GM08714 (cell line): ENCODE data around the gene COCH.

Experiments
- H3K4me3 ChIP-seq: fragments of 200-500 bp; sonication (Bioruptor generic); 2 replicates; pipeline ENCODE4 v1.5.1; 2014; ENCODE audit warnings: mild to moderate bottlenecking, low read length, inconsistent platforms
- ZNF274 ChIP-seq: IDR thresholded peaks from 2 replicates; pipeline ENCODE4 v1.6.1; 2012; ENCODE audit warnings: mild to moderate bottlenecking, low read depth, low read length

Gene COCH

GRCh38 chr14:30874120-30874998 lies at the start of gene COCH:
TSS of gene COCH (plus strand) at chr14:30874559. CDS start at chr14:30874939, 380 bp downstream.
- H3K4me3 ChIP-seq = peak within 1 kb of the TSS; percentile 80; the same call in 1 of the 2 replicates
- TF ChIP-seq ZNF274 = no peak

DNA sequence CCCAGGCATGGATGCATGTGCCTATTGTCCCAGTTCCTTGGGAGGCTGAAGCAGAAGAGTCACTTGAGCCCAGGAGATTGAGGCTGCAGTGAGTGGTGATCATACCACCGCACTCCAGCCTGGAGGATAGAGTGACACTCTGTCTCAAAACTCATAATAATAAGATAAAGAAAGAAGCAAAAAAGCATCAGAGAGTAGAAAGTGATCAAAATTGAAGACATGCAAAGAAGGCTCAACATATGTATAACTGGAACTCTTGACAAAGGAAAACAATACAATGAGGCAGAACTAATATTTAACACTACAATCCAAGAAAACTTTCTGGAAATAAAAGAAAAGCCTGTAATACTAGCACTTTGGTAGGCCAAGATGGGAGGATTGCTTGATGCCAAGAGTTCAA lies 48.3 kb upstream of the COCH start:
- TF ChIP-seq ZNF274 = no peak
- no peak overlapping the region for H3K4me3 ChIP-seq

GRCh38 chr14:30829853-30830252 lies 44.5 kb upstream of the COCH start:
- no peak for TF ChIP-seq ZNF274

DNA sequence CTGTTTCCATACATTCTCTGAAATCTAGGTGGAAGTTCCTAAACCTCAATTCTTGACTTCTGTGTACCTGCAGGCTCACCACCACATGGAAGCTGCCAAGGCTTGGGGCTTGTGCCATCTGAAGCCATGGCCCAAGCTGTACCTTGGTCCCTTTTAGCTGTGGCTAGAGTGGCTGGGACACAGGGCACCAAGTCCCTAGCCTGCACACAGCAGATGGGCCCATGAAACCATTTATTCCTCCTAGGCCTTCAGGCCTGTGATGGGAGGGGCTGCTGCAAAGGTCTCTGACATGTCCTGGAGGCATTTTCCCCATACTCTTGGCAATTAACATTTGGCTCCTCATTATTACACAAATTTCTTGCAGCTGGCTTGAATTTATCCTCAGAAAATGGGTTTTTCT lies 40.0 kb upstream of the COCH start:
- TF ChIP-seq ZNF274 = no peak

More at GRCh38 chr14:30829853-30830252, 44.5 kb upstream of the COCH start:
- no peak overlapping the region for H3K4me3 ChIP-seq

DNA sequence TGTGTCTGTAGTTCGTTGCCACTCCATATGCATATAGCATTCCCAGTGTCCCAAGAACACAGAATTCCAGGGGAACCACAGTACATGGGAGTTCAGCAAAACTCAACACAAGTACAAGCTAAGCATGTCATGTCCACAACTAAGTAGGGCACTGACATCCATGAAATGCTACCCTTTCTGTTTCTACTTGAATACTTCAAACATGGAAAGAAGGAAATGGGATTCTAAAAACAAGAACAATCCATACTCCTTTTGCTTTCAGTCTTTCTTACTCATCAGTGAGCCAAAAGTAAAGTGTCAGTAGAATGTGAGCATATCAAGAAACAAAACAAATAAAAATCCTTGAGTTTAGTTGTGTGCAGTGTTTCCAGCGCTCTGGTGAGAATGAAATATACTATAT lies 36.0 kb upstream of the COCH start:
- H3K4me3 ChIP-seq = no peak overlapping the region
- TF ChIP-seq ZNF274 = no peak

More for the DNA sequence above, 40.0 kb upstream of the COCH start:
- no peak overlapping the region for H3K4me3 ChIP-seq

- no peak overlapping the region for H3K4me3 ChIP-seq
- TF ChIP-seq ZNF274 = no peak
Observed at GRCh38 chr14:30840086-30840779, 34.1 kb upstream of the COCH start.

- H3K4me3 ChIP-seq = no peak overlapping the region
- no peak for TF ChIP-seq ZNF274
Observed at GRCh38 chr14:30842431-30842830, 31.9 kb upstream of the COCH start.

DNA sequence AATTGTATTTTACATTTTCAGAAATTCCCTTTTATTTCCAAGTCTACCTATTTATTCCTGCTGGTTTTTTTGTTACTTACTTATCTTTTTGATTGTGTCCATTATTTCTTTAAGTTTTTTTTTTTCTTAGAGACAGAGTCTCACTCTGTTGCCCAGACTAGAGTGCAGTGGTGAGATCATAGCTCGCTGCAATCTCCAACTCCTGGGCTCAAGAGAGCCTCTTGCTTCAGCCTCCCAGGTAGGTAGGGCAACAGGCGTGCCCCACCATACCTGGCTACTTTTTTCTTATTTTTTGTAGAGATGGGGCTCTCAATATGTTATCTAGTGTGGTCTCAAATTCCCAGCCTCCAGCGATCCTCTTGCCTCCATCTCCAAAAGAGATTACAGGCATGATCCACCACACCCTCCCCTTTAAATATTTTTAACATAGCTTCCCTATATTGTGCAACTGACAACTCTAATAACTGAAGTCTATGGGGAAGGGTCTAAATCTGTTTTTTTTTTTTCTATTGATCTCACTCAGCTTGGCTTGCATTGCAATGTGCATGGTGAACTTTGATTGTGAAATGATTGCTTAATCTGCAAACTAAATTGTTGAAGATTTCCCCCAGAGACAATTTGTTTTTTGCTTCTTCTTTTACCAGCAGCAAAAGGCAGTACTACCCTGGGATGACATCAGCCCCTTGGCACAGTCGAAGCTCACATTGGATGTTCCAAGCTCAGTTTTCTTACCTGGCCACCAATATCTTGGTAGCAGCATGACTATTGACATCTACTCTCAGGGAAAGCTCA lies 25.7 kb upstream of the COCH start:
- peak overlapping the region; percentile 16; the same call in 1 of the 2 replicates for H3K4me3 ChIP-seq
- TF ChIP-seq ZNF274 = no peak

DNA sequence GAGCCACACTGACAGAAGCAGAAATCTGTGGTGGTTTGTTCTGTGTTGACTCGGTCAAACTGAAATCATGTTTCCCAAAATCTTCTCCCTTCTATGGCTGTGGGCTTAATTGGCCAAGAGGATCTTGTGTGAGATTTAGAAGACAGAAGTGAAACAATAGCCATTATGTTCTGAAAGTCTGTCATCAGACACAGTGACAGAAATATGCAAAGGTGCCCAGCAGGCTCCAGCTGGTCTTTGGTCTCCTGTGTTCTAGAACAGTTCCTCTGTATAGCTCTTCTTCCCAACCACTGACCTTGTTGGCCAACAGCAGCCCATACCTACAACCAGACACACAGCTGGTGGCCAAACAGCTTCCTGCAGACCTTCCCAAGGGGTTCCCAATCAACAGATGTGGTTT lies 25.0 kb upstream of the COCH start:
- H3K4me3 ChIP-seq = peak overlapping the region; percentile 16; the same call in 1 of the 2 replicates
- no peak for TF ChIP-seq ZNF274

DNA sequence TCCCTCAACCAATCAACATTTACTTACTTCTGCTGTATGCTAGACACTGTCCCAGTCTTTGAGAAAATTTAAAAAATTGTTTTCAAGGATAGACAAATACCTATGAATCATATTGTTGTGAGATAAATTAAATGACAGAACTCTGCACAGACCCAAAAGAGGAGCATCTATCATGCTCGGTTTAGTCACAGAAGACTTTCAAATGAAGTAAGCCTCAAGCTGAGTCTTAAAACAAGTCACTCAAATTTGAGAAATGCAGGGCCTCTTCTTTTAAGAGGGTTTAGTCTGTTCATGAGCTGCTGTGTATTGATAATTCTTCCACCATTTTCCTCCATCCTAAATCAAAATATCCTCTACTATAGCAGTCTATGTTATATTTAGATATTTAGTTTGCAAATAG lies 24.4 kb upstream of the COCH start:
- no peak for TF ChIP-seq ZNF274
- no peak overlapping the region for H3K4me3 ChIP-seq

DNA sequence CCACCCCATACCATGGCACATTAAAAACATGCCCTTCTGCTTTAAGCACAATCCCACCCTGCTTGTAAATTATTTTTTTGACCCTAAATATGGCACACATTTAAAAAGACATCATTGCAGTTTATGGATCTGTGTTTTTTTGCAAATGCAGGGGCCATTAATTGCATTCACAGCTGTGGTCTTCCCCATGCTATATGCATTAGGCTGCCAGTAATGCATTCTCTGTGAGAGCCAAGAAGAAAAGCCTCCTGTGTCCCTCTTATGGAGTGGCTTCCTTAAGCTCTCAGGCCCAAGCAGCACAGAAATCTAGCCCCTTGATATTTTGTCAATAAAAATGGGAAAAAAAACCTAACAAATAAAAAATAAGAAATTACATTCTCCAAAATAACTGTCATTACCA lies 20.4 kb upstream of the COCH start:
- TF ChIP-seq ZNF274 = no peak
- no peak overlapping the region for H3K4me3 ChIP-seq

DNA sequence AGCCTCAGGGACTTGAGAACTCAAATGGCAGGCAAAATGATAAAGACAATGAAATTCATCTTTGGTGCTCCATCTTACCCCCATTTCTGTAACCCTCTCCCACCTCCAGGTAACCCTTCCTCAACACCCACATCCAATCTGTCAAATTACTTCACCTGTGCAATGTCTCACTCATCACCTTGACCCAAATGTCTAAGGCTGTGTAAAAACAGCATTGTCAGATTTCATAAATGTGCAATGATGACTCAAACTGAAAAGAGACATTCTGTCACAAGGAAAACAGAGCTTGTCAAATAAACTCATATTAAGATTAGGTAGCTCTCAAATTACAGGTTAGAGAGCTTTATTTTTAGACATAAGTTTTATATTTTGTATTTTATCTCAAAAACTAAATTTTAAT lies 19.9 kb upstream of the COCH start:
- H3K4me3 ChIP-seq = no peak overlapping the region
- TF ChIP-seq ZNF274 = no peak

- no peak for TF ChIP-seq ZNF274
- no peak overlapping the region for H3K4me3 ChIP-seq
Observed at GRCh38 chr14:30855345-30856037, 18.9 kb upstream of the COCH start.

DNA sequence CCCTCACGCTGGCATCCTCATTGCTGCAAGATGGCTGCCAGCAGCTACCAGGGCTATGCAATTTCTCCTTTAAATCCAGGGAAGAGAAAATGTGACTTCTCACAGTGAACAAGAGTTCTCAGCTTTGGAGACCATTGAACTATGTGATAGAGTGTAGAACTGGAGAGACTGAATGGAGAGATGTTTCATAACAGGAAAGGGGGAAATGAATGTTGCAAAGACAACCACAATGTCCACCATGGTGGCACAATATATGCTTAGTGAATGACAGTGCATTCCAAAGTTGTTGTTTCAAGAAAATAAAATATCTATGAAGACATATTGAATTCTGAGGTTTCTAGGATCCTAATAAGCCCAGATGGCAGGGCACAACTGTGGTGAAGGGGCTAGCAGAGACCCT lies 13.2 kb upstream of the COCH start:
- TF ChIP-seq ZNF274 = no peak
- H3K4me3 ChIP-seq = no peak overlapping the region
